Neural progenitor cell (in vitro differentiated cells): ENCODE results near the gene PATZ1. TPM values are rescaled to one million over a fixed set of nuclear protein-coding genes. Genes with fewer than 3 reads are reported as not detected.

Source experiments
- DNase-seq: peaks from one replicate; pipeline ENCODE4 v3.0.0-alpha.2; 2016; ENCODE audit warnings: low spot score
- H2AFZ ChIP-seq: fragments of 200-600 bp; sonication (generic); replicated peaks from 2 replicates; pipeline ENCODE4 v1.6.1; 2016; ENCODE audit warnings: antibody characterized with exemption
- H3F3A ChIP-seq: fragments of 200-600 bp; sonication (generic); 2 replicates; pipeline ENCODE4 v1.6.1; 2016; ENCODE audit warnings: antibody characterized with exemption, low read depth
- H3K27ac ChIP-seq: fragments of 200-600 bp; sonication (generic); 2 replicates; pipeline ENCODE4 v1.5.1; 2016; ENCODE audit warnings: mild to moderate bottlenecking
- H3K27me3 ChIP-seq: fragments of 200-600 bp; sonication (generic); 2 replicates; pipeline ENCODE4 v1.6.1; 2016; ENCODE audit warnings: mild to moderate bottlenecking, moderate library complexity
- H3K36me3 ChIP-seq: fragments of 200-600 bp; sonication (generic); 2 replicates; pipeline ENCODE4 v1.5.1; 2016
- H3K4me1 ChIP-seq: fragments of 200-600 bp; sonication (generic); 2 replicates; pipeline ENCODE4 v1.6.1; 2016; ENCODE audit warnings: mixed run types
- H3K4me2 ChIP-seq: fragments of 200-600 bp; sonication (generic); 2 replicates; pipeline ENCODE4 v1.6.1; 2016
- H3K4me3 ChIP-seq: fragments of 200-600 bp; sonication (generic); 2 replicates; pipeline ENCODE4 v1.5.1; 2016
- H3K79me2 ChIP-seq: fragments of 200-600 bp; sonication (generic); 2 replicates; pipeline ENCODE4 v1.6.1; 2016; ENCODE audit warnings: low read depth
- H3K9ac ChIP-seq: fragments of 200-600 bp; sonication (generic); 2 replicates; pipeline ENCODE4 v1.6.1; 2016
- H3K9me3 ChIP-seq: fragments of 200-600 bp; sonication (generic); 2 replicates; pipeline ENCODE4 v1.5.1; 2016; ENCODE audit warnings: low read depth
- H4K20me1 ChIP-seq: fragments of 200-600 bp; sonication (generic); 2 replicates; pipeline ENCODE4 v1.6.1; 2016; ENCODE audit warnings: low read depth
- H3K27ac Mint-ChIP-seq: 3 replicates; pipeline ENCODE4 v1.8.0; 2021; ENCODE audit warnings: mixed read lengths
- H3K27me3 Mint-ChIP-seq: 2 replicates; pipeline ENCODE4 v1.8.0; 2022; ENCODE audit warnings: low read depth, mild to moderate bottlenecking, inconsistent platforms, moderate library complexity, mixed read lengths; ENCODE audit not compliant: insufficient read depth
- H3K36me3 Mint-ChIP-seq: 3 replicates; pipeline ENCODE4 v1.8.0; 2021; ENCODE audit warnings: mixed read lengths
- H3K4me1 Mint-ChIP-seq: 3 replicates; pipeline ENCODE4 v1.8.0; 2021; ENCODE audit warnings: mixed read lengths
- H3K4me3 Mint-ChIP-seq: 3 replicates; pipeline ENCODE4 v1.8.0; 2021; ENCODE audit warnings: mild to moderate bottlenecking, moderate library complexity, mixed read lengths
- H3K9me3 Mint-ChIP-seq: 3 replicates; pipeline ENCODE4 v1.8.0; 2020; ENCODE audit warnings: mixed read lengths
- EZH2 ChIP-seq: fragments of 200-600 bp; sonication (generic); IDR thresholded peaks from 2 replicates; pipeline ENCODE4 v1.6.1; 2017; ENCODE audit warnings: antibody characterized with exemption, mild to moderate bottlenecking, moderate library complexity
- EZH2phosphoT487 ChIP-seq: fragments of 200-600 bp; sonication (generic); IDR thresholded peaks from 2 replicates; pipeline ENCODE4 v1.6.1; 2017; ENCODE audit warnings: antibody characterized with exemption
- total RNA-seq: library from RNA; depleted of rRNA; stranded (reverse); fragments of >200 nt; gene quantifications from 2 replicates; pipeline ENCODE4 v1.2.3, GENCODE V29; 2015; ENCODE audit warnings: low replicate concordance
- TF ChIP-seq, protein P1 (sequence below): fragments of 200-600 bp; sonication (generic); IDR thresholded peaks from 2 replicates; pipeline ENCODE4 v1.5.1; 2017; ENCODE audit warnings: antibody characterized with exemption, mild to moderate bottlenecking

The PATZ1 gene
- total RNA-seq, 1 donor from 2014 or later = 28.6 TPM

DNA sequence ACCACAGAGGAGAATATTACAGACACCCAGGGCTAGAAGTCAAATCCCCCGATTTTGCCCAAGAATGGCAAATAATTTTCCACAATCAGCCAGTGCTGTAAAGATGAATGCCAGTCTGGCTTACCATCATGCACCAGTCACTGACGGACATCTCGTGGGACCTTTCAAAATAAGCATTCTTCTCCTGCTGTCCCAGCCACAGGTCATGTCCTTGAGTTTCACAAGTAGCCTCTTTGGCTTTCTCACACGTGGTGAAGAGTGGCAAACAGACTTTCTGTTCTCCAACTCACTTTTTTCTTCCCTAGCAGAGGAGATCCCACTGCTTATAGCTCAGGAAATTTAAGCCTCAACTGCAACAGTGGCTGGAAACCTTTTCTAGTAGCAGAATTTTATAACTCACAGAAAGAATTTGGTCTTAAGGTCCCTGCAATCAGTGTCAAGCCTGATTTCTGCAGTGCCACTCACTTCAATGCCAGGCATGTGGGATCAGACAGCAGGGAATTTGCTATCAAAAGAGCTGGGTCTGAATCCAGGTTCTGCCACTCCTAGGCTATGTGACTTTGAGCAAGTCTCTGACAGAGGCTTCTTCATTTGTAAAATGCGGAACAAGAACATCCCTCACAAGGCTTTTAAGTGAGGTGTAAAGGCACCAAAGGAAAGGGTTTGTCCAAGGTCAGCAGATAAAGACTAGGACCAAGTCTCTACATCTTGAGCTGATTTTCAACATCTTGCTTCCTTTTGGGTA lies 57.5 kb downstream of the PATZ1 start:
- H3K9me3 Mint-ChIP-seq = no peaks in the 10 kb centered on the region
- TF ChIP-seq EZH2 (no peak), EZH2phosphoT487 (no peak)
- TF ChIP-seq, protein P1, sequence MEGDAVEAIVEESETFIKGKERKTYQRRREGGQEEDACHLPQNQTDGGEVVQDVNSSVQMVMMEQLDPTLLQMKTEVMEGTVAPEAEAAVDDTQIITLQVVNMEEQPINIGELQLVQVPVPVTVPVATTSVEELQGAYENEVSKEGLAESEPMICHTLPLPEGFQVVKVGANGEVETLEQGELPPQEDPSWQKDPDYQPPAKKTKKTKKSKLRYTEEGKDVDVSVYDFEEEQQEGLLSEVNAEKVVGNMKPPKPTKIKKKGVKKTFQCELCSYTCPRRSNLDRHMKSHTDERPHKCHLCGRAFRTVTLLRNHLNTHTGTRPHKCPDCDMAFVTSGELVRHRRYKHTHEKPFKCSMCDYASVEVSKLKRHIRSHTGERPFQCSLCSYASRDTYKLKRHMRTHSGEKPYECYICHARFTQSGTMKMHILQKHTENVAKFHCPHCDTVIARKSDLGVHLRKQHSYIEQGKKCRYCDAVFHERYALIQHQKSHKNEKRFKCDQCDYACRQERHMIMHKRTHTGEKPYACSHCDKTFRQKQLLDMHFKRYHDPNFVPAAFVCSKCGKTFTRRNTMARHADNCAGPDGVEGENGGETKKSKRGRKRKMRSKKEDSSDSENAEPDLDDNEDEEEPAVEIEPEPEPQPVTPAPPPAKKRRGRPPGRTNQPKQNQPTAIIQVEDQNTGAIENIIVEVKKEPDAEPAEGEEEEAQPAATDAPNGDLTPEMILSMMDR = no peak
- Histone ChIP-seq H3K36me3 (no peaks in the 10 kb centered on the region), H3F3A (peaks cover 27% of the 10 kb centered on the region), H4K20me1 (no peaks in the 10 kb centered on the region), H3K79me2 (no peaks in the 10 kb centered on the region), H3K9me3 (no peaks in the 10 kb centered on the region), H3K4me2 (no peak overlapping the region), H3K4me1 (peaks cover 28% of the 10 kb centered on the region), H2AFZ (no peak overlapping the region), H3K27me3 (peaks cover 37% of the 10 kb centered on the region), H3K27ac (no peak overlapping the region), H3K4me3 (no peak overlapping the region), H3K9ac (no peak overlapping the region)
- H3K27me3 Mint-ChIP-seq = peaks cover 2% of the 10 kb centered on the region
- no peak overlapping the region for H3K27ac Mint-ChIP-seq
- peaks cover 24% of the 10 kb centered on the region for H3K4me1 Mint-ChIP-seq
- H3K4me3 Mint-ChIP-seq = no peak overlapping the region
- H3K36me3 Mint-ChIP-seq = peaks cover 1% of the 10 kb centered on the region
- no peak for DNase-seq

GRCh38 chr22:31287818-31288495 lies 58.2 kb downstream of the PATZ1 start:
- H4K20me1 ChIP-seq = no peaks in the 10 kb centered on the region
- H3K9me3 ChIP-seq = no peaks in the 10 kb centered on the region
- H3K4me3 ChIP-seq = no peak overlapping the region
- H3K27ac ChIP-seq = no peak overlapping the region
- H3K4me1 Mint-ChIP-seq = peaks cover 24% of the 10 kb centered on the region
- H3F3A ChIP-seq = peaks cover 27% of the 10 kb centered on the region
- no peaks in the 10 kb centered on the region for H3K36me3 ChIP-seq
- TF ChIP-seq, protein P1 = no peak
- TF ChIP-seq EZH2 = no peak
- H3K4me2 ChIP-seq = no peak overlapping the region
- H3K27ac Mint-ChIP-seq = no peak overlapping the region
- peaks cover 37% of the 10 kb centered on the region for H3K27me3 ChIP-seq
- no peak overlapping the region for H3K9ac ChIP-seq
- no peak for DNase-seq
- H2AFZ ChIP-seq = no peak overlapping the region
- peaks cover 2% of the 10 kb centered on the region for H3K27me3 Mint-ChIP-seq
- peaks cover 1% of the 10 kb centered on the region for H3K36me3 Mint-ChIP-seq
- H3K79me2 ChIP-seq = no peaks in the 10 kb centered on the region
- H3K4me3 Mint-ChIP-seq = no peak overlapping the region
- H3K9me3 Mint-ChIP-seq = no peaks in the 10 kb centered on the region
- peaks cover 28% of the 10 kb centered on the region for H3K4me1 ChIP-seq

- Histone ChIP-seq H3K36me3 (no peaks in the 10 kb centered on the region), H3K4me3 (no peak overlapping the region), H3K27ac (no peak overlapping the region), H3K79me2 (no peaks in the 10 kb centered on the region), H2AFZ (no peak overlapping the region), H3K9ac (no peak overlapping the region), H3F3A (peaks cover 15% of the 10 kb centered on the region), H3K4me2 (no peak overlapping the region), H3K4me1 (peaks cover 24% of the 10 kb centered on the region), H4K20me1 (no peaks in the 10 kb centered on the region), H3K9me3 (no peaks in the 10 kb centered on the region), H3K27me3 (peaks cover 31% of the 10 kb centered on the region)
- H3K9me3 Mint-ChIP-seq = no peaks in the 10 kb centered on the region
- TF ChIP-seq EZH2 (no peak), EZH2phosphoT487 (no peak)
- TF ChIP-seq, protein P1 = no peak
- H3K4me1 Mint-ChIP-seq = peaks cover 12% of the 10 kb centered on the region
- H3K27ac Mint-ChIP-seq = no peak overlapping the region
- H3K4me3 Mint-ChIP-seq = no peak overlapping the region
- peaks cover 2% of the 10 kb centered on the region for H3K27me3 Mint-ChIP-seq
- H3K36me3 Mint-ChIP-seq = peaks cover 3% of the 10 kb centered on the region
- DNase-seq = no peak
Measured at GRCh38 chr22:31286360-31287255, 59.5 kb downstream of the PATZ1 start.
